GM18519 (cell line): ENCODE data around the gene PLGRKT.
A peak's percentile ranks its signal among the peaks of the same experiment; 100 is the strongest.
"Not testable (repeated sequence)": the region's sequence is repeated elsewhere in the genome, so short reads cannot be mapped to it uniquely, and the experiment has no call there.

Experiments used
- ATAC-seq: cut with Tn5 transposase; IDR thresholded peaks from one replicate; pipeline ENCODE4 v1.9.1; 2021; ENCODE audit warnings: mild to moderate bottlenecking, moderate library complexity; ENCODE audit not compliant: unreplicated experiment, low FRiP score

PLGRKT gene

DNA sequence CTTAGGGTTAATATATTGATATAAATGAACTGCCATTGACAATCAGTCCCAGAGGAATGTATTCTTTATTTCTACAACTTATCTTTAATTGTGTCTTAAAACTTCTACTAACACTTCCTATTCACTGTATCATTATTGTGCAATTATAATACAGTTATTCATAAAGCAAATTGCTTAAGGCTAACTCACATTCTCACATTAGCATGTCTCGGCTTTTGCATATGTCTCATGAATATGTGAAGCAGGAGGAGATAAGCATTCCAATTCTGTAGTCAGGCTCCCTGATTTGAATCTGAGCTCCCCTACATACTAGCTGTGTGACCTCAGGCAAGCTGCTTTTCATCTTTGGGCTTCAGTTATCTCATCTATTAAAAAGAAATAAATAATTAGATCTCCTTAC, 45.4 kb downstream of the PLGRKT start:
- no peak for ATAC-seq

DNA sequence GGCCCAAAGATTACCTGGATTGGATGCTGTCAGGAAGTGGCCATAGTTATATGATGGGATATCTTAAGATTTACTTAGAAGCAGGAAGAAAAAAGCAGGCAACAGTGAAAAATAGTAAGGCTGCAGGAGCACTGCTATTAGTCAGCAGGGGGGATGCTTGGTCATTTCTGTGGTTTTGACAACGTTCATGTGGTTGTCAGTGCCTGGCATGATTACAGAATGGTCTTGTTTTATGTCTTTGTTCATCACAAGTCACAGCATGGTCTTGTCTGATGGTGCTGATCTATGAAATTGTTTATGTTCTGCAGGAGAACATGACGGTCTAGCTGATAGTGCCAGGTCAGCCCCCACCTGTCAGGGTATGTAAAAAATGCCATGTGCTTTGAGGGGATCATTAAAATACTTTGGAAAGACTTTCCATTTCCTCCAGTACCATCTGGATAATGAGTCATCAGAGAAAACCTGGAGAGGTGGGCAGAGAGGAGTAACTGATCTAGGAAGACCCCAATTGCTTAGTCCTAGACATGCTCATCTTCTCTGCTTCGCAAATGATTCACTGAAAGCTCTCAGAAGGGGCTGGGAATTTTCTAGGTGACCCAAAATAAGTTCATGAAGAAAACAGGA, 48.5 kb downstream of the PLGRKT start:
- peak; percentile 75 for ATAC-seq

DNA sequence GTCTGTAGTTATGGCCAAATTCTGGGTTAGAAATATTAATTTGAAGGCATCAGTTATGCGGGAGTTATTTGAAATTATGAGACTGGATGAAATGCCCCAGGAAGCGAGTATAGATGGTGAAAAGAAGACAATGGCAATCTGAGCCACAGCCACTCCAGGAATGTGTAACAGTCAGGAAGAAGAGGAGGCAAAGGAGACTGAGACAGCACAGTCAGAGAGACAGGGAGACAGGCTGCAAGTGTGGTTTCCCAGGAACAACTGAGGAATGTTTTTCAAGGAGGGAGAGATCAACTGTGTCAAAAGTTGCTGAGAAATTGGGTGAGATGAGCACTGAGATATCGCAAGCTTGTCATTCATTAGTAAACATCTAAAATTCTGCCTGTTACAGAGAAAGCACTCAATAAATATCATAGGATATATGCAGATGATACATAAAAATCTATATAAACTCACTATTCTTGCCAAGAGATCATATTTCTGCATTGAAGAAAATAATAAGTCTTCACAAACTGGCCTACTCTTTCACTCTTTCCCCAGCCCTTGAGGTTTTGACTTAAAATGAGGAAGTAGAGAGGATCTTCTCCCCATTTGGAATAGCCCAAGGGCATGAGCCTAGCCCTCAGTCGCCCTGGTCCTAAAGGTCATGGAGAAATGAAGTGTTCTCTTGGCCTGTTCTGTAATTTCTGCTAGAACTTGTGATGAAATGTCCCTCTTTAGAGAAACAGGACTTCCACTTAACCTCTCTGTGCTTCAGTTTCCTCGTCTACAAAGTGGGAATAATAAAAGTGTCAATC, 49.5 kb downstream of the PLGRKT start:
- ATAC-seq, result no peak

DNA sequence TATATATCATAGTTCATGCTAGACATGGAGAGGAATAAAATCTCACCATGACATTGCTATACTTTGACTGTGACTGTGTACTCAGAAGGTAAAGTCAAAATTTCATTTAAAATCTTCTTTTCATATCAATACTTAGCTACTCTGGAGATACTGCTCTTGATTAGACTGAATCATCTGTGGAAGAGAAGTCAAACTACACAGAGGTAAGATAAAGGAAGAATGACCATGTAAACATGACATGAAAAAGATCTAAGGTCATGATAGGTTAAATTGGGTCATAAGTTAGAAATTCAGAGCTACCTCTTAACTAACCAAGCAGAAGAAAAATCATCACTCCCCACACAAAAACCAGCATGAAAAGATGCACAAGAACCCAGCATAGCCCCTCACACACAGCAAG, 53.3 kb downstream of the PLGRKT start:
- no peak for ATAC-seq

DNA sequence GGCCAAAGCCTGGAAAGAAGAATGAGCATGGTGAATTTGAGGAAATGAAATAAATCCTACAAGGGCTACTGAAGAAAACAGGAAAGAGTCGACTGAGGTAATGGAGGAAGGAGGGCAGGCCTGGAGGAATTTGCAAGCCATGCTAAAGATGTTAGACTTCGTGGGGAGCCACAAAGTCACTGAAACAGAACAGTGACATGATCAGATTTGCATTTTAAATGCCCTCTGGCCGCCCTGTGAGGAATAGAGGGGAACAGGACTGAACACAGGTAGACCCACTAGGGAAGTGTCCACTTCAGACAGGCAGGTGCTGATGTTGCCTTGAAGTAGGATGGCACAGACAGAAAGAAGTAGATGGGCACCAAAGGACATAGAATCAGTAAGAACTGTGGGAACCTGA, 55.2 kb downstream of the PLGRKT start:
- no peak for ATAC-seq

DNA sequence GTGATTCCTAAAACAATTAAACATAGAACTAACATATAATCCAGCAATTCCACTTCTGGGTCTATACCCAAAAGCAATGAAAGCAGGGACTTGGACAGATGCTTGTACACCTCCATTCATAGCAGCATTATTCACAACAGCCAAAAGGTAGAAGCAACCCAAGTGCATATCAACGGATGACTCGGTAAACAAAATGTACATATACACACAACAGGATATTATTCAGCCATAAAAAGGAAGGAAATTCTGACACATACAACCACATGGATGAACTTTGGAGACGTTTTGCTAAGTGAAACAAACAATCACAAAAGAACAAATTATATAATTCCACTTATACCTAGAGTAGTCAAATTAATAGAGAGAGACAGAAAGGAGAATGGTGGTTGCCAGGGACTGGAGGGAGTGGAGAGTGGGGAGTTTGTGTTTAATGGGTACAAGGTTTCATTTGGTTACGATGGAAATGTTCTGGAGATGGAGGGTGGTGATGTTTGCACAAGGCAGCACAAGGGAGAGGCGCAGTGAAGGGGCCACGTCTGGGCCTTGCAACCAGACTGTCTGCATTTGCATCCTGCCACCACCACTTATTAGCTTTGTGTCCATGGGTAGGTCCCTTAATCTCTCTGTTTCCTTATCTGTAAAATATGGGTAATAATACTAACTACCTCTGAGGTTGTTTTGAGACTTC, 61.8 kb downstream of the PLGRKT start:
- no peak for ATAC-seq

DNA sequence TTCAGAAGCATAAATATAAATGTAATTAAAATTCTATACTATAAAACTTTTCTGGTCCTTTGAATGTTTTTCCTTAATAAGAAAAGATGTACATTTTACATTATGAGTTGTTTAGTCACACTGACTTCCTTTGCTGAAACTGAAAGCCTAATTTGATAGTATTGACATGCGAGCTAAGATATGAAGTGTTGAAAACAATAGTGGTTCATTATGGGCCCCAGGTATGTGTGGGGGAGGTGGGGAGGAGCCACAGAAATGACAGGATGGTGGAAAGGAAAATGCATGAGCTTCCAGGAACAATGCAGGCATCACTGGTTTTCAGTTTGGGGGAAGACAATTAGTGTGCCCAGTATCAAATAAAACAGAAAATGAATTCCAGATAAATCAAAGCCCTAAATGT, 62.6 kb downstream of the PLGRKT start:
- no peak for ATAC-seq

DNA sequence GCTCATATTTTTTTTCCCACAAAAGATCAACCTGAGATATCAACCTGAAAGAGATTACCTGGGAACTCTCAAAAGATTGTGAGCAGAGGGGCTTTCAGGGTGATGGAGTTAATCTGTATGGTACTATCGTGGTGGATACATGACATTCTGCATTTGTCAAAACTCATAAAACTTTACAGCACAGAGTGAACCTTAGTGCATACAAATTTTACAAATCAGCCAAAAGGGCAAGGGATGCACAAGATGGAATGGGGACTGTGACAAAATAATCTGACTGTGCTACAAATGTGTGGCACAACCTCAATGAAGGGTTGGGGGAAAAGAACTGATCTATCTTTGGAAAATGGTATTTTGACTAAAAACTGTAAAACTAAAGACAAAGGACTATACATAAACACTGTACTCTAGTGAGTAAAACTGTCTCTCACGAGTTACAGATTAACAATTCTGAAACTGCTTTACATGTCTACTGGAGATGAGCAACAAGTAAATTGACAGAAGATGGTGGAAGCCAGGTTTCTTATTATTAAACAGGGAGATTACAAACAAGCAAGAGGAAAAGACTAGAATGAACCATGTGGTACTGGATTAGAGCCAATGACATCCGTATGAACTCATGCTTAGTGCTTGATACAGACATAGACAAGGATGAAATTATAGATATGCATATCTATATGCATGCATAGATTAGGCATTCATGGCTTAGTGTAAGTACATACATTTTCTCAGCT, 73.3 kb downstream of the PLGRKT start:
- peak; percentile 78 for ATAC-seq

DNA sequence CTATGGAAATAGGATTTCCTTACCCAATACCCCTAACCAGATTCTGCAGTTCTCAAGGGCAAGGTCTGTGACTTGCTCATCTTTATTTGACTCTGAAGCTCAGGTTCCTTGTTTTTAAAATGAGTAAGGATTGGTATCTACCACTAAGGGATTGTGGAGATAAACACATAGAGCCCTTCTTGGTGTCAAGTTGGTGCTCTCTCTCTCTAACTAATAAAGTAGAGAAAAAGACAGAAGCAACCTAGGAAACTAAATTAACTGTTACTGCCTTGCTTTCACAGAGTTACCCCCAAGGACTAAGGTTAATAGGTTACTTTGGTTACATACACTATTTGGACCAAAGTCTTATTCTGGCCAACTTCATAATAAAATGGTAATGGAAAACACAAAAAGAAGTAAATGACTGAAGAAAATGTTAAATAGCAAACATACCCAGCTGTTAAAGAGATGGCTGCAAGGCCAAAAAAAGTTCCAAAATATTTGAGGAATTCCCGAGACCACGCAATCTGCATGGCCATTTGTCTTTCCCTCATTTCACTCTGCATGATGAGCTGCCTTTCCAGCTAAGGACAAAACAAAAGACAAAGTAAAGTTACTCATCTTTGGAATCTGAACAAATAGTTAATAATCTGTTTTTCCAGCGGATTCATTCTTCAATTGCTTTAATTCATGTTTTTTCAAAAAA, 76.3 kb downstream of the PLGRKT start:
- no peak for ATAC-seq

DNA sequence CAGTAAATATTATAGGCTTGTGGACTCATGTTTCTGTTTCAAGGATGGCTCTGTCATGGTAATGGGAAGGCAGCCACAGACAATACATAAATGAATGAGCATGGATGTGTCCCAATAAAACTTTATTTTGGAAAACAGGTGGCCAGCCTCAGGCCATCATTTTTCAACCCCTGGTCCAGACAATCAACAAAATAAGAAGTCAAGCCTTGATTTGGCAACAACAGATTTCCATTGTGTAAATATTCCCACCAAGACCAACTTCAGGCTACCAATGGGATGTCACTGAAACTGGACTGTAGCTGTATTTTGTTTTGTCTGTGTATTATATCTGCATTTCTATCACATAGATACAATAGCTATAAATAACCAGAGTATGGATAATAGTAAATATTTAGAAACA, 77.4 kb downstream of the PLGRKT start:
- ATAC-seq, result no peak

DNA sequence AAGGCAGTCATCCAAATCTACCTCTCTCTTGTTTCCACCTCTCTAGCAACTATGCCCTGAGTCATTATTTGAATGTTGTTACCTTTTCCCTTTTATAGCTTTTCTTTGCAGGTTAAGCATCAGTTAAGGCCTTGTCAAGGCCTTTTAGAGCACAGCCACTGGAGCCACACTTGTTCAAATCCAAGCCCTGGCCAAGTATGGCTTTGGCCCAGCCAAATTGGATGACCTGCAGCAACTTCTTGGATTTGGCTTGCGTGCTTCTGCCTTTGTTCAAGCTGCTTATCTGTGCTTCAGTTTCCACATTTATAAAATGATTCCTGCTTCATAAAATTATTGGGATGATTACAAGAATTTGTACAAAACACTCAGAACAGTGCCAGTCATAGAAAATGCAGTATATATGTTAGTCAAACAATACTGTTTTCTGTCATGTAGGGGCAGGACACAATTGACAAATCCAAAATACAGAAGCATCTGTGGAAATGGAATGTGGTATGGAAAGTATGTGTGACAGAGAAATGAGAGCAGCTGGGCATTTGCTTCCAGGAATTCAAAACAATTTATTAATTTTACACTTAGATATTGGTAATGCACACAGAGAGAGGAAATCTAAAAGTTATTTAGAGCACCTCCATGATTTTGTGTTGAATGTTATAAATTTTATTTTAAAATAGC, 80.2 kb downstream of the PLGRKT start:
- ATAC-seq, result no peak

DNA sequence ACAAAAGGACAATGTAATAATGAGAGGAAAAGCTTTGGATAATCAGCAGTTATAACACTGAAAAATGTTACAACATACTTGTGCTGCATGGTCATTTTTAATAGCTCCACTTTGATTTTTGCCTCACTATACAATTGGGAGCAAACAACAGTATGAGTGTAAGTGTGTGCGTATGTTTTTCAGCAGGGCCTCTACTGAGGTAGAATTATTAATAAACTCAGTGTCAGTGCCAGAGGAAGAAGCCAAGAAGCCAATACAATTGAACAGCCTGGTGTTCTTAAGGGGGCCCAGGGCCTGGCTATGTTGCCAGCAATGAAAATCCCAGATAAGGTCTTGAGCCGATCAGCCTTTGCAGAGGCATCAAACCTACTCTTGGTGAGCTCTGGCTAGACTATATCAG, 81.9 kb downstream of the PLGRKT start:
- no peak for ATAC-seq

DNA sequence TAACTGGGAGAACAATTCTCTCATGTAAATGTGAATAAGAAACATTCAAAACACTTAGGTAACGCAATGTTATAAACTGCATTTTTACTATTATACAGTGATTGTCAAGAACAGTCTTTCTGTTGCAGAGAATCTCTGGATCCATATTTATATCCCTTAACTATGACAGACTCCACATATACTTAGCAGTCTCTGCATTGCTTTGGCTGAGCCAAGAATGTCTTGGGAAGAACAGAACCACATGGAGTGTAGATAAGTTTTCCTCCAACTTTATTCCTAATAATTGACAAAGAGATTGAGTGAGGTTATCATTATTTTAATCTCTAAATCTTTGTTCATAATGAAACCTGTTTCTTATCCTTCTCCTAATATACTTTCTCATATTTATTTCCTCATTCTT, 82.5 kb downstream of the PLGRKT start:
- ATAC-seq, result no peak

DNA sequence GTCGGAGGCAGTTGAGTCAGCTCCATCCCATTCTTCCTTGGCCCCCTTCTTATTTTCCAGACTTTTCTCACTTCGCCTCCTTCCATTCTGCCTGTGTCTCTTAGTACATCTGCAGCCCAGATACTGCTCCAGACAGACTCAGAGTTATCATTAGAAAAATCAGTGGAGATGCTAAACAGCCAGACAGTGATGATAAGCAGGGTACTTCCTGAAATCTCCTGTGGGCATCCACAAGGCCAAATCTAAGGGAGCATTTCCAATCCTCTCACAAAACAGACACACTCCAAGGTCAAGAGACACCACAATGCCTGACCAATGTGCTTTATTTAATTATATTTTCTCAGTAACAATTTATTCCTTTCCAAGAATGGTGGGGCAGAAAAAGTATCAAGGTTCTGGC, 83.5 kb downstream of the PLGRKT start:
- no peak for ATAC-seq

DNA sequence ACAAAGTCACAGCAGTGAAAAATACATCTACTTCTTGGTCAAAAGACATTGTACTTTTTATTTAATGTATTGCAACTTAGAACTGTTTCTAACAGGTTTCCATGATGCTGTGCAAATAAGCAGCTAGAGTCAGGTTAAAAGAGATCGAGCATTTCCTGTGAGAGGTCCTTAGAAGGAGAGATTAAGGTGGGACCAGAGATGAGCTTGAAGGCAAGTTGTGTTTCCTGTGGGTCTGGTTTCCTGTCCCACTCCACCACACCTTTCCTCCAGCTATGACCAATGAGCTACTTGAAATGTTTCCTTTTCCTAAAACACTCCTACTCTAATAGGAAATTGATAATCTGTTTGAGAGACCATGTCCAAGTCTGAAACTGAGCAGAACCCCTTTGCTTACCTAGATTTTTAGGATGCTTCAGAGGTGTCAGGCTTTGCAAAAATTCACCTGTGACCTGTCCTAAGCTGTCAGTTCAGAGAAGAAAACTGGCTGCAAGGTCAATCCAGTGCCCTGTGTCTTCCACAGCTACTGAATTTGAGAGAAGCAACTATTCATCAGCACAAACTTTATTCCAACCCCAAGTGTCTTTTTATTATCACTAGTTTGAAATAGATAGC, 85.0 kb downstream of the PLGRKT start:
- no peak for ATAC-seq

DNA sequence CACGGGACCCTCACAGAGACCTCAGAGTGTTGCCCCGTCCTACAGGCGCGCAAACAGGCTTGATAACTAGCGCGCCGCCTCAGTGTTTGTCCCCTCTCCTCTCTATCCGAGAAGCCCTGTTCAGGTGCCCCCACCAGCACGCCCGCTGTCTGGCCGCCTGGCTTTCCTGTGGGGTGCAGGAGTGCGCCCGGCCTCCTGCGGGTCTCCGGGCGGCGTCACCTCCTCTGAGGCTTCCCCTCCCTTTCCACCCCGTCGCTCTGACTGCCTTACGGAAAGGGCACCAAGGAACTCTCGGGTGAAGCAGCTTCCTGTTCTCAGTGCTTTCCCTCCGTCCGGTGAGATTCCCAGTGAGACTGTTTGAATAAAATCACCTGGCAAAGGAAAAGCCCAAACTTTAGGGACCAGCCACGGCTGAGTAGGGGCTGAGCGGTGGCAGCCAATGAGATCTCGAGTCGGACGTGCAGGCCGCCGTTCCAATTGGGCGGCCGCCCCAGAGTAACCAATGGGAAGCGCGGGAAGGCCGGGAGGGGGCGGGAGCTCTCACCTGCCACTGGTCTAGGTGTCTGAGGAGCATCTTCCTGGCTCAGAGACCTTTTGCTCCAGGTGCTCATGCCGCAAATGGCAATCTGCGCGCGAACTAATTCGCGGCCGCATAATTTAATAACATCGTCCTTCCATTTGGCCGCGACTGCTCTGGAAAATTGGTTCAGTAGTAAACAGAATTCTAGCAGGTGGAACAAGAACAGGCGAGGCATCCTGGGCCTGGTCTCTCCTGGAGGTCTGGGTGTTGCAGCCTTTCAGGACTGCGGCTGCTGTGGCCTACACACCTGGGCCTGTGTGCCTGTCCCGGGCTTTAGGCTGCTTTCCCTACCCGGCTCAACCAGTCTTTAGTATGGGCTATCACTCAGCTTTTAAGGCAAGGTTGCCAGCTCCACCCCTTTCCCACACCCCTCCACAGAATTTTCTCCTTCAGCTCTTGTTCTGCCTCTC, 98.4 kb downstream of the PLGRKT start, which contains the start of gene RLN1:
TSS of gene RLN1 (minus strand) at position 885 of the 990 bp plus-strand sequence. CDS start at position 755, 130 bp downstream.
- ATAC-seq, result peak; percentile 95

DNA sequence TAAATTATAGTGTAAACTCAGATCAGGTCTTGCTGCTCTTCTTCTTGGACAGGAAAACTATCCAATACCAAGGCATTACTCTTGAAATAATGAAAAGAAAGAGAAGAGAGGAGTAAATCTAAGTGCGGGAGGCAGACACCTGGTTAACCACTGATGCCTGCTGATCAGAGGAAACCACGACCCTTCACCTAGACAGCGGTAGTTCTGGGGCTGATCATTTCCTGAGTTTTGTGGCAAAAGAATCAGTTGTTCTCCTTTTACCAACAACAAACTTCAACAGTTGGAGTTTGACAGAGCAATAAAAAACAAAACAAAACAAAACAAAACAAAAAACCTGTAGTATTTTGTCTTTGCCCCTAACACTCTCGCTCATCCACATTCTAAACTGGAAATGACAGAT, 101.0 kb downstream of the PLGRKT start:
- no peak for ATAC-seq

DNA sequence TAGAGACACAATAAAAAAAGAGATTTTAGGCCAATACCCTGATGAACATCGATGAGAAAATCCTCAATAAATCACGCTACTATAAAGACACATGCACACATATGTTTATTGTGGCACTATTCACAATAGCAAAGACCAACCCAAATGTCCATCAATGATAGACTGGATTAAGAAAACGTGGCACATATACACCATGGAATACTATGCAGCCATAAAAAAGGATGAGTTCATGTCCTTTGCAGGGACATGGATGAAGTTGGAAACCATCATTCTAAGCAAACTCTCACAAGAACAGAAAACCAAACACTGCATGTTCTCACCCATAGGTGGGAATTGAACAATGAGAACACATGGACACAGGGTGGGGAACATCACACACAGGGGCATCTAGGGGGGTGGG, 106.4 kb downstream of the PLGRKT start:
- not testable (repeated sequence) for ATAC-seq
